Gastroesophageal sphincter (tissue), 4 donors: ENCODE results near the gene OR1I1. TPM values are rescaled to one million over a fixed set of nuclear protein-coding genes. Genes with fewer than 3 reads are reported as not detected.

Experiments
- ATAC-seq: fragments of 150-250 bp; one replicate; pipeline ENCODE4 v1.9.1; 2016; ENCODE audit warnings: mild to moderate bottlenecking, moderate library complexity
- H3K27ac ChIP-seq, 4 donors: fragments of 200-600 bp; sonication (generic) in 3 of 4; 1 replicate in 3 of 4; 2 replicates in 1 of 4; pipeline ENCODE4 v1.5.1; 2016 to 2019
- H3K27me3 ChIP-seq: fragments of 200-600 bp; sonication (generic); one replicate; pipeline ENCODE4 v1.5.1; 2019
- H3K36me3 ChIP-seq, 2 donors: fragments of 200-600 bp; sonication (generic); one replicate each; pipeline ENCODE4 v1.5.1; 2019; ENCODE audit warnings: control low read depth in 1 of 2
- H3K4me1 ChIP-seq, 3 donors: fragments of 200-600 bp; sonication (generic); 1 replicate in 2 of 3; 2 replicates in 1 of 3; pipeline ENCODE4 v1.5.1; 2016 to 2019; ENCODE audit warnings: control low read depth in 2 of 3
- H3K4me3 ChIP-seq, 2 donors: fragments of 200-600 bp; sonication (generic); one replicate each; pipeline ENCODE4 v1.5.1; 2019; ENCODE audit warnings: mild to moderate bottlenecking in 1 of 2, moderate library complexity in 1 of 2
- H3K9me3 ChIP-seq, 3 donors: fragments of 200-600 bp; sonication (generic); one replicate each; pipeline ENCODE4 v1.5.1; 2017 to 2019; ENCODE audit warnings: control low read depth in 2 of 3
- EP300 ChIP-seq: sonication (generic); formaldehyde crosslinking; IDR thresholded peaks from one replicate; pipeline ENCODE4 v1.6.1; 2017; ENCODE audit warnings: antibody characterized with exemption, mild to moderate bottlenecking
- POLR2A ChIP-seq, 2 donors: fragments of 450-650 bp; IDR thresholded peaks; one replicate each; pipeline ENCODE4 v1.6.1; 2017; ENCODE audit warnings: antibody characterized with exemption in 2 of 2, mild to moderate bottlenecking in 2 of 2, moderate library complexity in 1 of 2
- POLR2AphosphoS5 ChIP-seq: sonication (generic); formaldehyde crosslinking; IDR thresholded peaks from one replicate; pipeline ENCODE4 v1.6.1; 2017; ENCODE audit warnings: antibody characterized with exemption
- WGBS, 2 donors: methylation state at CpG; one replicate each; pipeline ENCODE4 v1.1.5; 2018; ENCODE audit warnings: low coverage in 1 of 2; 5-methylcytosine and 5-hydroxymethylcytosine counted together
- total RNA-seq, 4 donors: library from RNA; depleted of rRNA; stranded (reverse); fragments of >200 nt; gene quantifications; one replicate each; pipeline ENCODE4 v1.1.0, GENCODE V29; 2016
- TF ChIP-seq, protein P1 (sequence below), 4 experiments: fragments of 200-600 bp in 2 of 4; fragments of 450-650 bp in 2 of 4; sonication (generic) in 1 of 4; IDR thresholded peaks; one replicate each; pipeline ENCODE4 v1.5.1; 2017 to 2019; ENCODE audit warnings: antibody characterized with exemption in 4 of 4, mild to moderate bottlenecking in 2 of 4, moderate library complexity in 2 of 4

The OR1I1 gene, protein sequence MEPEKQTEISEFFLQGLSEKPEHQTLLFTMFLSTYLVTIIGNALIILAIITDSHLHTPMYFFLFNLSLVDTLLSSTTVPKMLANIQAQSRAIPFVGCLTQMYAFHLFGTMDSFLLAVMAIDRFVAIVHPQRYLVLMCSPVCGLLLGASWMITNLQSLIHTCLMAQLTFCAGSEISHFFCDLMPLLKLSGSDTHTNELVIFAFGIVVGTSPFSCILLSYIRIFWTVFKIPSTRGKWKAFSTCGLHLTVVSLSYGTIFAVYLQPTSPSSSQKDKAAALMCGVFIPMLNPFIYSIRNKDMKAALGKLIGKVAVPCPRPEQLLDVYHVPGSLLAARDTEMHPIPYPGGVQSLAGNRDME
- not detected for total RNA-seq

DNA sequence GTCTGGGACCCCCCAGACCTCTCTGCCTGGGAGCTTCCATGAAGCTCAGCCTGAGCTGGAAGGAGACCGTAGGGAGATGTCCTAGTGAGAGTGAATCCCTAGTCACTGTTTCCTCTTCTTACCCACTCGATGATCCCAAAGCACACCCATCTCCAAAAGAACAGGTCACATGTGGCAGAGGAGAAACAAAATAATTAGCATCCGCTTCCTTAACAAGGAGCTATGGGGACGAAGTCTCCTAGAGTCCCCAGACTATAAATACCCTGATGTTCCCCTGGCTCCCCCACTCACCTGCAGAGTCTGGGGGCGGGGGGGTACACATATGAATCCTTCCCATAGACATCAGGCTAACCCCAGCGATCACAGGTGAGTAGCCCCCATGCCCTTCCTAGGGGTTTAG is at the start of gene OR1I1:
Gene OR1I1 (plus strand): TSS at position 301 of the 400 bp plus-strand sequence. CDS start 4,855 bp downstream, outside the sequence.
- no peak within 1 kb of the TSS for H3K27ac ChIP-seq
- no peaks in the 10 kb centered on the region for H3K4me1 ChIP-seq
- ATAC-seq = no peak
- H3K9me3 ChIP-seq = no peaks in the 10 kb centered on the region
- no peaks in the 10 kb centered on the region for H3K36me3 ChIP-seq
- 82 to 84% methylated on average over 3 of the region's 6 CpGs for WGBS, 2 donors
- no peak for TF ChIP-seq POLR2A (IDR thresholded peaks at IDR 0.05)
- TF ChIP-seq, protein P1, sequence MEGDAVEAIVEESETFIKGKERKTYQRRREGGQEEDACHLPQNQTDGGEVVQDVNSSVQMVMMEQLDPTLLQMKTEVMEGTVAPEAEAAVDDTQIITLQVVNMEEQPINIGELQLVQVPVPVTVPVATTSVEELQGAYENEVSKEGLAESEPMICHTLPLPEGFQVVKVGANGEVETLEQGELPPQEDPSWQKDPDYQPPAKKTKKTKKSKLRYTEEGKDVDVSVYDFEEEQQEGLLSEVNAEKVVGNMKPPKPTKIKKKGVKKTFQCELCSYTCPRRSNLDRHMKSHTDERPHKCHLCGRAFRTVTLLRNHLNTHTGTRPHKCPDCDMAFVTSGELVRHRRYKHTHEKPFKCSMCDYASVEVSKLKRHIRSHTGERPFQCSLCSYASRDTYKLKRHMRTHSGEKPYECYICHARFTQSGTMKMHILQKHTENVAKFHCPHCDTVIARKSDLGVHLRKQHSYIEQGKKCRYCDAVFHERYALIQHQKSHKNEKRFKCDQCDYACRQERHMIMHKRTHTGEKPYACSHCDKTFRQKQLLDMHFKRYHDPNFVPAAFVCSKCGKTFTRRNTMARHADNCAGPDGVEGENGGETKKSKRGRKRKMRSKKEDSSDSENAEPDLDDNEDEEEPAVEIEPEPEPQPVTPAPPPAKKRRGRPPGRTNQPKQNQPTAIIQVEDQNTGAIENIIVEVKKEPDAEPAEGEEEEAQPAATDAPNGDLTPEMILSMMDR (IDR thresholded peaks at IDR 0.05) = no peak
- TF ChIP-seq POLR2AphosphoS5 = no peak
- TF ChIP-seq EP300 = no peak
- peaks cover 83% of the 10 kb centered on the region for H3K27me3 ChIP-seq
- H3K4me3 ChIP-seq = no peak within 1 kb of the TSS

DNA sequence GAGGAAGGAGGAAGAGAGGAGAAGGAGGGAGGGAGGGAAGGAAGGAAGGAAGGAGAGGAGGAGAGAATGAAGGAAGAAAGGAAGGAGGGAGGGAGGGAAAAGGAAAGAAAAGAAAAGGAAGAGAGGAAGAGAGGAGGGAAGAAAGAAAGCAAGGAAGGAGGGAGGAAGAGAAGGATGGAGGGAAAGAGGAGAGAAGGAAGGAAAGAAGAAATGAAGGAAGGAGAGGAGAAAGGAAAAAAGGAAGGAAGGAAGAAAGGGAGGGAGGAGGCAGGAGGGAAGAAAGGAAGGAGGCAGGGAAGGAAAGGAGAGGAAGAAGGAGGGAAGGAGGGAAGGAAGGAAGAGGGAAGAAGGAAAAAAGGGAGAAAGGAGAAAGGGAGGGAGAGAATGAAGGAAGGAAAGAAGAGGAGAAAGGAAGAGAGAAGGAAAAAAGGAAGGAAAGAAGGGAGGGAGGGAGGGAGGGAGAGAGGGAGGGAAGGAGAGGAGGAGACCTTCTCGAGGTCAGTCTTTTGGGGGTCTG is 46.2 kb upstream of the OR1I1 start:
- WGBS, 2 donors = 21 to 56% methylated on average over 1 of the region's 1 CpG
- no peak for TF ChIP-seq POLR2AphosphoS5
- TF ChIP-seq POLR2A (IDR thresholded peaks at IDR 0.05) = no peak
- no peak for ATAC-seq
- no peak overlapping the region for H3K4me3 ChIP-seq
- no peaks in the 10 kb centered on the region for H3K36me3 ChIP-seq
- H3K27me3 ChIP-seq = peaks cover 75% of the 10 kb centered on the region
- H3K9me3 ChIP-seq = no peaks in the 10 kb centered on the region
- H3K4me1 ChIP-seq = no peaks in the 10 kb centered on the region
- H3K27ac ChIP-seq = no peak overlapping the region

DNA sequence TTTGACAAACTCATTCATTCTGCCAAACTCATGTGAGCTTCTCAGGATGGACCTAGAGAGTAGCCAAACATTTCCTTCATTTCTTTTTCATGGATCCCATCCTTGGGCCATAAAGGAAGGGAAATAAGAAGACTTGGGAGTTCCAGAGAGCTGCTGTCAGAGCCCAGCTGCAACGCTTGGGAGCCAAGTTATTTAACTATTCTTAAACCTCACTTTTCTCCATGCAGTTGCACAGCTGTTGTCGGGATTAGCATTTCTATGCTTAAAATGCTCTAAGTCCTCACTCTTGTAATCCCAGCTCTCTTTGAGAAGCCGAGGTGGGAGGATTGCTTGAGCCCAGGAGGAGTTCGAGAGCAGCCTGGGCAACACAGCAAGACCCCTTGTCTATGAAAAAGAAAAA is 44.4 kb upstream of the OR1I1 start:
- Histone ChIP-seq H3K27me3 (peaks cover 79% of the 10 kb centered on the region), H3K27ac (no peak overlapping the region), H3K36me3 (no peaks in the 10 kb centered on the region), H3K4me3 (no peak overlapping the region), H3K4me1 (no peaks in the 10 kb centered on the region), H3K9me3 (no peaks in the 10 kb centered on the region)
- TF ChIP-seq POLR2AphosphoS5 = no peak
- no peak for TF ChIP-seq POLR2A (IDR thresholded peaks at IDR 0.05)
- no peak for TF ChIP-seq EP300
- TF ChIP-seq, protein P1 (IDR thresholded peaks at IDR 0.05) = no peak
- no peak for ATAC-seq
- WGBS, 2 donors = 28% methylated on average over 2 to 3 of the region's 4 CpGs

DNA sequence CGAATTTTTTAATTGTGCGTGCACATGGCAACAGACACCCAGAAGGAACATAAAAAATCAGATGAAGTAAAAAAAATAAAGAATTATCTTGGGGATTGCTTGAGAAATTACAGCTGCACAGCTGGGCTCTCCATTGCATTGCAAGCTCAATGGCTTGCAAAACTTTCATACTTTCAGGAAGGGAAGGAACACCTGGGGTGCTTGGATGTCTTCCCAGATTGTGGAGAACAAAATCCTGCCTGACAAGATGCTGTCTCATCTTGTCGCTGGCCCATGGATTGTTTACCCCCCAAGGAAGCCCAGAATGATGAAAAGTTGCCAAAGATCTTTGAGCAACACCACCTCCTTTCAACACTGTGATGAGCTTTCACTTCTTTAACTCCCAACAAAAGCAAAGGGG is 43.7 kb upstream of the OR1I1 start:
- no peak overlapping the region for H3K4me3 ChIP-seq
- no peaks in the 10 kb centered on the region for H3K9me3 ChIP-seq
- TF ChIP-seq POLR2A (IDR thresholded peaks at IDR 0.05) (no peak), EP300 (no peak)
- no peak overlapping the region for H3K27ac ChIP-seq
- peaks cover 75% of the 10 kb centered on the region for H3K27me3 ChIP-seq
- no peak for ATAC-seq
- no peaks in the 10 kb centered on the region for H3K4me1 ChIP-seq
- 65% methylated on average over 2 of the region's 3 CpGs; no CpG with 5 or more reads in 1 of the 2 donors for WGBS, 2 donors
- no peaks in the 10 kb centered on the region for H3K36me3 ChIP-seq

DNA sequence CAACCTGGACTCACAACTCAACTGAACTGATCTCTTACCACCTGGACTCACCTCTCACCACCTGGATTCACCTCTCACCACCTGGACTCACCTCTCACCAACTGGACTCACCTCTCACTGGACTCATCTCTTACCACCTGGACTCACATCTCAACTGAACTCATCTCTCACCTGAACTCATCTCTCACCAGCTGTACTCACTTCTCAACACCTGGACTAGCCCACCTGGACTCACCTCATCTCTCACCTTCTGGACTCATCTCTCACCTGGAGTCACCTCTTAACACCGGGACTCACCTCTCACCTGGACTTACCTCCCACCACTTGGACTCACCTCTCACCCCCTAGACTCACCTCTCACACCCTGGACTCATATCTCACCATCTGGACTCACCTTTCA is 40.0 kb upstream of the OR1I1 start:
- 43 to 83% methylated on average over 1 of the region's 1 CpG for WGBS, 2 donors
- H3K4me1 ChIP-seq = no peaks in the 10 kb centered on the region
- ATAC-seq = no peak

More for the DNA sequence above, 40.0 kb upstream of the OR1I1 start:
- TF ChIP-seq POLR2AphosphoS5 (no peak), POLR2A (IDR thresholded peaks at IDR 0.05) (no peak), EP300 (no peak)
- TF ChIP-seq, protein P1 (IDR thresholded peaks at IDR 0.05) = no peak
- no peak overlapping the region for H3K4me3 ChIP-seq
- H3K36me3 ChIP-seq = no peaks in the 10 kb centered on the region
- peaks cover 49% of the 10 kb centered on the region for H3K27me3 ChIP-seq
- no peak overlapping the region for H3K27ac ChIP-seq
- no peaks in the 10 kb centered on the region for H3K9me3 ChIP-seq
